Measurements from ENCODE around the gene C16orf78.

C16orf78 gene

GRCh38 chr16:49431591-49432290, 58.1 kb downstream of the C16orf78 start:
- in situ Hi-C loops (cut with HindIII; ENCODE audit: low sequenced_read_pairs): no loop called here
- DNase-seq (ENCODE audit: low read depth, low spot score): no peak
- H3K4me3 ChIP-seq (ENCODE audit: low read depth, low read length): no peak overlapping the region
- no peak for TF ChIP-seq CTCF (IDR thresholded peaks at IDR 0.05; ENCODE audit: low read depth, low read length)

GRCh38 chr16:49434733-49435132, 61.1 kb downstream of the C16orf78 start:
- no peak for TF ChIP-seq CTCF (IDR thresholded peaks at IDR 0.05; ENCODE audit: low read depth, low read length)
- no peak for DNase-seq (ENCODE audit: low read depth, low spot score)
- no peak overlapping the region for H3K4me3 ChIP-seq (ENCODE audit: low read depth, low read length)
- in situ Hi-C loops (cut with HindIII; ENCODE audit: low sequenced_read_pairs): no loop called here

GRCh38 chr16:49436181-49436580, 62.6 kb downstream of the C16orf78 start:
- TF ChIP-seq CTCF (IDR thresholded peaks at IDR 0.05; ENCODE audit: low read depth, low read length): no peak
- H3K4me3 ChIP-seq (ENCODE audit: low read depth, low read length): no peak overlapping the region
- in situ Hi-C loops (cut with HindIII; ENCODE audit: low sequenced_read_pairs): no loop called here
- DNase-seq (ENCODE audit: low read depth, low spot score): no peak

GRCh38 chr16:49437344-49437743, 63.7 kb downstream of the C16orf78 start:
- H3K4me3 ChIP-seq (ENCODE audit: low read depth, low read length): no peak overlapping the region
- in situ Hi-C loops (cut with HindIII; ENCODE audit: low sequenced_read_pairs): no loop called here
- no peak for TF ChIP-seq CTCF (IDR thresholded peaks at IDR 0.05; ENCODE audit: low read depth, low read length)
- DNase-seq (ENCODE audit: low read depth, low spot score): no peak

GRCh38 chr16:49439050-49439449, 65.4 kb downstream of the C16orf78 start:
- no peak for DNase-seq (ENCODE audit: low read depth, low spot score)
- TF ChIP-seq CTCF (IDR thresholded peaks at IDR 0.05; ENCODE audit: low read depth, low read length): no peak
- H3K4me3 ChIP-seq (ENCODE audit: low read depth, low read length): no peak overlapping the region
- in situ Hi-C loops (cut with HindIII; ENCODE audit: low sequenced_read_pairs): no loop called here

GRCh38 chr16:49439676-49440075, 66.1 kb downstream of the C16orf78 start:
- in situ Hi-C loops (cut with HindIII; ENCODE audit: low sequenced_read_pairs): no loop called here

More at GRCh38 chr16:49439676-49440075, 66.1 kb downstream of the C16orf78 start:
- H3K4me3 ChIP-seq (ENCODE audit: low read depth, low read length): no peak overlapping the region
- TF ChIP-seq CTCF (IDR thresholded peaks at IDR 0.05; ENCODE audit: low read depth, low read length): no peak
- no peak for DNase-seq (ENCODE audit: low read depth, low spot score)

All from astrocyte of the spinal cord (primary cell).